Ureter (tissue), 1 donor: ENCODE measurements around the gene KIF26A. TPM values are rescaled to one million over a fixed set of nuclear protein-coding genes. Genes with fewer than 3 reads are reported as not detected.

Source experiments
- DNase-seq: peaks from one replicate; pipeline ENCODE4 v3.0.0-alpha.2; 2020; ENCODE audit warnings: low spot score
- total RNA-seq: library from RNA; stranded (reverse); gene quantifications from one replicate; pipeline ENCODE4 v1.2.4, GENCODE V29; 2023
- donor health status: DM: yes; HTN: yes; CAD: no.

Gene KIF26A
- total RNA-seq, 1 donor from 2014 or later, result 6.1 TPM

DNA sequence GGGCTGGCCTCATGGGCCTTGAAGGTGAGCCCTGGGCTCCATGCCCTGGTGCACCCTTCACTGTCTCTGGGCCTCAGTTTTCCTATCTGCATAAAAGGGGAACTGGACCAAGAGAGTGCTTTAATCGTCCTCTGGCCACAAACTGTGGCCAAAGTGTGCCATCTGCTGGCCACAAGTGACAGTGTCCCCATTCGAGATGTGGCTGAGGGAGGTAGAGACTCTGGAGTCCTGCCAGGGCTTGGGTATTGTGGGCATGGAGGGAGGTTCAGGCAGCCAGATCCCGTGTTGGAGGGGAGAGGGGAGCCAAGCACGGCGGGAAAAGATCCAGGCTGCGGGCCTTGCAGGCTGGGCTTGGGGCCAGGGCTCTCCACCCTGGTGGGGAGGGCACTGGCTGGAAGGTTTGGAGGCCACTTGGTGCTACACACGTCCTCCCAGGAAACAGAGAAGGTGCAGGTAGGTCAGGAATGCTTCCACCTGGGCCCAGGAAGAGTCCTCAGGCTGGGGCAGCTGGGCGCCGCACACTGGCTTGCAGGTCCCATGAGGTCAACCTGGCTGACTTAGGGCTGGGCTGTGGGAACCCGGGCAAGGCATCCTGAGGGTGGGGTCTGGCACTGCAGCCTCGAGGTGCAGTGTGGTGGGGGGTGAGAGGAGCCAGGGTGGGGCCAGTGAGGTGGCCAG, 7.3 kb upstream of the KIF26A start:
- DNase-seq, result no peak

DNA sequence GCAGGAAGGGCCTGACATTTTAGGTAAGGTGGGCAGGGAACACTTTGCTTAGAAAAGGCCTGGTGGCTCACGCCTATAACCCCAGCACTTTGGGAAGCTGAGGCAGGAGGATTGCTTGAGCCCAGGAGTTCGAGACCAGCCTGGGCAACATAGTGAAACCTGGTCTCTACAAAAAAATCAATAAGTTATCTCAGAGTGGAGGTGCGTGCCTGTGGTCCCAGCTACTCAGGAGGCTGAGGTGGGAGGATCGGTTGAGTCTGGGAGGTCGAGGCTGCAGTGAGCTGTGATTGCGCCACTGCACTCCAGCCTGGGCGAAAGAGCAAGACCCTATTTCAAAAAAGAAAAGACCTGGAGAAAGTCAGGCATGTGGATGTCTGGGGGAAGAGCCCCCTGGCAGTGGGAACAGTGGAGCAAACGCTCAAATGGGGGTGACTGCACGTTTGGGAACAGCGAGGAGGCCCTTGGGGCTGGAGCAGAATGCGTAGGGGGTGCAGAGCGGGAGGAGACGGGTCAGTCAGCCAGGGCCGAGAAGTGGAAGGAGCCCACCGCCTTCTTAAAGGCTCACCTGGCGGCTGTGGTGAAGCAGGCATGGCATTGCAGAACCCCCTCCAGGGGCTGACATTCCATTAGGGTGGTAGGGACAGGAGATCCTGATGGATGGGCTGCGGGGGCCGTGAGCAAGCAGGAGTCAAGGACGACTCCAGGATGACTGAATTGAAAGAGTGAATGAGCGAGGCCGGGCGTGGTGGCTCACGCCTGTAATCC, 6.2 kb upstream of the KIF26A start:
- DNase-seq, result no peak

DNA sequence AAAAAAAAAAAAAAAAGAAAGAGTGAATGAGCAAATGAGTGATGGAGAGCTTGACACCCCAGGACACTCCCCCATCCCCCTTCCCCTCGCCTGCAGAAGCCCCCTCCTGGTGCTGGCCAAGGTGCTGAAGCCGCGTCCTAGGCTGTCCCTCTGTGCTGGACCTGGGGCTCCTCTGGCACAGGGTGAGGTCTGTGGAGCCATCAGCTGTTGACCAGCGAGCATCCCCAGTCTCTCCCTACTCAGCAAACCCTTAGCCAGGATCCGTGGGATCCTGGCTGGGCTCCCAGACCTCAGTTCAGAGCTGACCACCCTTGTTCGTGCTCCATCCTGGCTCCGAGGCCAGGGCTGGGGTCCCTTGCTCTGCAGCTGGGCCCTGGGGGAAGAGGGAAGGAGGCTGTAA, 5.4 kb upstream of the KIF26A start:
- DNase-seq, result no peak

DNA sequence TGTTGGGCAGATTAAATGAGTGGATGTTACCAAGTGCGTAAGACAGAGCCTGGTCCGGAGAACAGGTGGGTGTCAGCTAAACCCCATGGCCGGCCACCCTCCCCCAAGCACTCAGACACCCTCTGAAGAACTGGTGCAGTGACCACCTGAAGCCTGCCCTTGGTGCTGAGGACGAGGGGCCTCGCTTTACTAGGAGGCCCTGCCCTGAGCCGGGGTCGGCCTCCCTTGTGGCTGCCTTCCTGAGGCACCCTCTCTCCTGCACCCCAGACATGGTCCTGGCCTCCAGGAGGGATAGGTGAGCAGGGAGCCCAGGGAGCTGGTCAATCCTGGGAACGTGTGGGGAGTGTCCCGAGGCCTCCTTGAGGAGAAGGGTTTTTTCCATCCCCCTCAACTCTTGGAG, 4.9 kb upstream of the KIF26A start:
- DNase-seq, result no peak

DNA sequence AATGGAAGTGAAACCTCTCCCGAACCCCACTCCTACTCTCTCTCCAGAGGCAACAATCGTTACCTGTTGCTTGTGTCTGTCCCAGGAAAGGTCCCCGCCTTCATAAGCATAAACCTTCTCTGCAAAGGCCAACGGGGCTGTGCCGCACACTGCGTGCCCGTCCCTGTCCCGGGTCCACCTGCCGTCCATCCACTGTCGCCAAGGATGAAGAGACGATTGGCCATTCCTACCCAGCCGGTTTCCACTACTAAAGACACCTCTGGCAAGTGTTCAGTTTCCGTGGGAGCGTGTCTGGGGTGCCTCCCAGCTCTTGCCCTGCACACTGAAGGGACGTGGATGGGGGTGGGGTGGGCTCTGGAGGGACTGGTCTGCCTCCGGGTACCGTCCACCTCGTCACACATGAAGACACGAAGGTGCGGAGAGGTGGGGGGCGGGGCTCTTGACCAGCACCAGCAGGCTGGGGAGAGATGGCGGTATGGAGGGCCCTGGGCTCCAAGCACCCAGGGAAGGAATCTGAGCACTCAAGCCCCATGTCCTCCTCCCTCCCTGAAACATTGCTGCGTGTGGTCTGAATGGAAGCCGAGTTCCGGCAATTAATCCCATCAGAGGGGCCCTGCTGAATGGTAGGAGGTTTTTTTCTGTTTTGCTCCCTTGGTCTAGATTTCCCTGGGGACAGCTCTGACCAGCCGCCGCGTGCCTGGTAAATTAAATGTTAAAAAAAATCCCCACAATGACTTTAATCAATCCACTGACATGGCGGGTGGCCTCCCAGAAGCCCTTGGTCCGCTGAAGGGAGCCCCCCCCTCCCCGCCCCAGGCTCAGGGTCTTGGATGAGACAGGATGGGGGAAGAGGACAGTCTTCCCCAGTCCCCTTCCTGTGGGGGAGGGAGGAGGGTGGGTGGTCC, 4.1 kb upstream of the KIF26A start:
- DNase-seq, result no peak

DNA sequence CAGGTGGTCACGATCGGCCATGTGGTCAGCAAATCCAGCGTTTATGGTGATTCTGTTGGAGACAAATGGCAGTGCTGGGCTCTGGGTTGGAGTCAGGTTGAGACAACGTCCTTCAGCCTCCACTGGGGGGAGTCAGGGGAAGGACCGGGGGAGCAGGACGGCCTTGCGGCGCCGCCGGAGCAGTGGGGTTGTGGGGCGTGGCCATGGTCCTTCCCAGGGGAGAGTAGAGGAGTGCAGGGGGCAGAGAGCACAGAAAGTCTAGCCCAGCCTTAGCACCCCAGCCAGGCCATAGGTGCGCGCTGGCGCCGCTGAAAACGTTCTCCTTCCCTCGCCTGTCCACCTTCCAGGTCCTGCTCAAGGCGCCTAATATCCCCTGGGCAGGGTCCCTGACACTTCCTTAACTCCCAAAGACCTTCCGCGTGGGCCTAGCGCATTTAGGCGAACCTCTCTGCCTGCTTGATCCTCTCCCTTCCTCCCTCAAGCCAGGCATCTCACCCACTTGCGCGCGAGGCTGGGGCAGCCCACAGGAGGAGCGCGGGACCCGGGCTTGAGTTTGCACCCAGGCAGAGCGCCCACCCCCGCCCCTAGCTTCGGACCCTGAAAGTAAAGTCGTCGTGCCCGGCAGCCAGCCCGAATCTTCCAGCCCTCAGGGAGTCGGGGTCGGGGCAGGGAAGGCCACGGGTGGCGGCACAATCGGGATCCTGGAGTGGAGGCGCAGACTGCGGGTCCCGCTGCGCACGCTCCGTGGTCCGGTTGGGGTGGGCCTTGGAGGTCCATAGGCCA, 3.1 kb upstream of the KIF26A start:
- no peak for DNase-seq

DNA sequence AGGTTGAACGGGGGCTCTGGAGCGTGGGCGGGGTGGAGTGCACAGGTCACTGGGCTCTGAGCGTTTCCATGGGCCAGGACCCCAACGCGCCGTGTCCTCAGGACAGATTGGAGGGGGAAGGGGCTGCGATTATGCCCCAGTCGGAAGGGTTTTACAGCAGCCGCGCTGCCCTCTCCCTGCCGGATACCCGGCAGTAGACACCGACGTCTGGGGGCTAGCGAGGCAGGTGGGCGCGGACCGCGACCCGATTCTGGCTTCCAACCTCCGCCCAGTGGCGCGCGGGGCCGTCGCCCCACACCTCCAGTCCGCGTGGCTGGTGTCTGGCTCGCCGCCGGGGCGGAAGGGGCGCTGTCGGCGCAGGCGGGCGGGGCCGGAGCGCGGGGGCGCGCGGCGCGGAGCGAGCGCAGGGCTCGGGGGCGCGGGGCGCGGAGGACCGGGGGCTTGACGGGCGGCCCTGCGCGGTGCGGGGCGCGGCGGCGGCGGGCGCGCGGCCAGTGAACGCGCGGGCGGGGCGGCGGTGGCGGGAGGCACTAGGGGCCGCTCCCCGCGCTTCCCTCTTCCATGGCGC, 2.4 kb upstream of the KIF26A start:
- no peak for DNase-seq

DNA sequence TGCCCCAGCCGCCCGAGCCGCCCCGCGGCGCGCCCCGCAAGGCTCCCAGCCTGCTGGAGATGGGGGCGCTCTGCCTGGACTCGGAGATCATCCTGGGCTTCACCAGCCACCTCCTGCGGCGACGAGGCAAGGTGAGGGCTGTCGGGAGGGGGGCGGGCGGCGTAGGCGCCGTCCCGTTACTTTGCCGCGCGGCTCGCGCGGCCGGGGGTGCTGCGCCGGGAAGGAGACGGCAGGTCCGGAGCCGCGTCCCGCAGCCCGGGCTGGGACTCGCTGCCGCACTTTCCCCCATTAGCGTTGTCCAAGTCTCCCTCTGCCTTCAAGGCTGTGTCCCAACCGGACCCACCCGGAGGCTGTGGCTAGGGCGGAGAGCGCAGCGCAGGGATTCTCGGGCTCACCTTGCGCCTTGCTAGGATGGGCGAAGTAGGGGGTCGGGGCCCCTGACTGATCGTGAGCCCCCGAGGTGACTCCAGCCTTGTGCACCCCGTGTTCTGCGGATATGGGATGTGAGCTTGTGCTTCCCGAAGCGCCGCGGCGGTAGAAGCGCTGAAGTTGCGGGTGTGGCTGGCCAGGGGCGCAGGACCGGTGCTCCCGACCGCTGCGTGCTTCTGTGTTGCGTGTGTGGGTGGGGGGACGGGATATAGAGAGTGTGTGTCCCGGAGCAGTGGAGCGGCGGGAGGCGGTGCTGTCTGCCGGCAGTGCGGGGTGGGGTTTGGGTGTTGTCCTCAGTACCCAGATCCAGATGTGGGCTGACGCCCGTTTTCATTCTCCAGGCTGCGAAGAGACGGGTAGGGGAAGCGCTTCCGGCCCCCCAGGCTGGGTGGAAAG, 1.7 kb upstream of the KIF26A start:
- DNase-seq, result no peak

DNA sequence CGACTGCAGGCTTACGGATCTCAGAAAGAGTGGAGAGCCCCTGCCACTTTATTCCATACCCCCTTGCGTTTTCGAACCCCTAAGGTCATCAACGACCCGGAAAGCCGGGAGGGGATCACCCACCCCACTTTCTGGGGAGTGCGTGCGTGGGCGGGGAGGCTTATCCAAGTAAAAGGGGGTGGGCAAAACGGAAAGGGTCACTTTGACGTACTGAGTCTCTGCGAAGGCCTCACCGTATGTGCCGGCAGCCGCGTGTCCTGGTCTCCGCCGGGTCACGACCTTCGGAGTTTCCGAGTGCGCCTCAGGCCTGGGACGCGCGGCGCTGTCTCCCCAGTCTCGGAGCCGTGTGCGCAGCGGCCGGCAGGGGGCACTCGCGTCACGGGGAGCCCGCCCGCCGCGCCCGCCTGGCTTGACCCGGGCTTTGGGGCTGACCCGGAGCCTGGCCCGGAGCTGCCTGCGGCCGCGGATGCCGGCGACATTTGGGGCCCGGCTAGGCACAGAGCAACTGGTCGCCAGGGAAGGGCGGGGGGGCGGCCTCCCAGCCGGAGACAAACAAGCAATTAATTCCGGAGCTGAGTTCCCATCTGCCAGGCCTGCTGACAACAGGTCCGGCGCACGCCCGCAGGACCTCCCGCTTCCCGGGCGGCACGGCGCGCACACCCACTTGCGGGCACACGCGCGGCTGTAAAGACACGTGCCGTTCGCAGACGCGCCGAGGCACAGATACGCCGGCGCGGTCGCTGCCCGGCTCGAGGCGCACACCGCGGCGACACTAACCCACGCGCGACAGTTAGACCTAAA, 890 bp upstream of the KIF26A start:
- no peak for DNase-seq

DNA sequence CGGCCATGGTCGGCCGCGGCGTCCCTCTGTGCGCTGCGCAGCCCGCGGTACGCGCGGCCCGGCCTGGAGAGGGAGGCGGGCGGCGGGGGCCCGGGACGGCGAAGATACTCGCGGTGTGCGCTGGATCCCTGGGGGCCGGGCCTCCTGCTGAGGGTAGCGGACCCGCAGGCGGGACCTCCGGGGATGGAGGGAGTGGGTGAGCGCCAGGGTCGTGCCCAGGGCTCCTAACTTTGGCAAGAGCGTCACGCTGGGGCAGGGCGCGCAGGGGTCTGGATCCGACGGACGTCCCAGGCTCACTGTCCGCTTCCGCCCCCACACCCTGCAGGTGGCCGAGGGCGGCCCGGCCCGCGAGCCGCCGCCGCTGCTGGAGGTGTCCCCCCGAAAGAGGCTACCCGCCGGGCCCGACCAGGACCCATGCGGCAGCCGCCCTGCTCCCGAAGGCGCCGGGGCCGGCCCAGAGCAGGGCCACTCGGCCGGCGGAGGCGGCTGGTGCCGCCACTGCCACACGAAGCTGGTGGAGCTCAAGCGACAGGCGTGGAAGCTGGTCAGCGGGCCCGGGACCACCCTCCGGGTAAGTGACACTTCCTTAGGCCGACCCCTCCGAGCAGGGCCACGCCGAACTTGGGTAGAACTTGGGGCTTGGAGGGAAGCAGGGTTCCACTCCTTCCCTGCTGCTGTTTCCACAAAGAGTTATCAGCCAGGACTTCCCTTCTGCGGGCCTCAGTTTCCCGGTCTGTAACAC, 502 bp downstream of the KIF26A start:
- DNase-seq, result no peak

DNA sequence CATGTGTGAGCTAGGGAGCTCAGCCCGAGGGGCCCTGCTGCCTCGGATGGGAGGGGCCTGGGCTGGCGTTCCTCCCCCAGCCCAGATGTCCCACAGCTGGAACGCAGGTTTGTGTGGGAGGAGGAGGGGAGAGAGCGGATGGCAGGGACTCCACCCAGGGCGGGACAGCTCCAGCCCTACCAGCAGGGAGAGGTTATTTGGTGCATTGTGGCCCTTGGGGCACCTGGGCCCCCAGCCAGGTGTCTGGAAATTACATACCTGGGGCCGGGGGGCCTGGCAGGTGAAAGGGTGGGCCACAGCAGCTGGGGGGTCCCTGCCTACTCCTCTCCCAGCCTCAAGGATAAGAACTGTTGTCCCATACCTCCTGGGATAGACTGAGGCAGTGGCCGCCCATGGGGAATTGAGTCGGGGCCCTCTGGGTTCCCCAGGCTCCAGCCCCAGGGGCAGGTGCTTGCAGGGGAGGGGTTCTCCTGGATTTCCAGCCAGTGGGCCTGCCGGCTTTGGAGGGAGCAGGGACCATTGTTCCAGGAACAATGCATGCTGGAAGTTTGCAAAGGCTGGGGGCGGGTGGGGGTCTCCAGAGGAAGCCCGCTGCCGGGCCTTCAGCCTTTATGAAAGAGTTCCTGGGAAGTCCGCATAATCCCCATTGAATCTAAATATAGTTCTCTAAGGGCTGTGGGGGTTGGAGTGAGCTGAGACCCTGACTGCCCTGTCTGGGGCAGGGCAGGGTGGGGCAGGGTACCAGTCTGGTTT, 1.2 kb downstream of the KIF26A start:
- no peak for DNase-seq

DNA sequence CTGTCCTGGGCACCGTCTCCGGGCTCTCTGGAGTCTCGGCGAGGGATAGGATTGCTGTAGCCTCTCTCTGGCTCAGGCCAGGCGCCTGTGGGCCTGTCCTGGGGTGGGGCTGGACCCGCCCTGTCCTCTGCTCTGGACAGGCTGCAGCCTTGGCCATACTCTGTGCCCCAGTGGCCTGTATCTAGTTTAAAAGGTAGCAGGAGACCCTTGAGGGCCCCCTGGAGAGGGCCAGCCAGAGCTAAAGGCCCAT, 1.8 kb downstream of the KIF26A start:
- no peak for DNase-seq

DNA sequence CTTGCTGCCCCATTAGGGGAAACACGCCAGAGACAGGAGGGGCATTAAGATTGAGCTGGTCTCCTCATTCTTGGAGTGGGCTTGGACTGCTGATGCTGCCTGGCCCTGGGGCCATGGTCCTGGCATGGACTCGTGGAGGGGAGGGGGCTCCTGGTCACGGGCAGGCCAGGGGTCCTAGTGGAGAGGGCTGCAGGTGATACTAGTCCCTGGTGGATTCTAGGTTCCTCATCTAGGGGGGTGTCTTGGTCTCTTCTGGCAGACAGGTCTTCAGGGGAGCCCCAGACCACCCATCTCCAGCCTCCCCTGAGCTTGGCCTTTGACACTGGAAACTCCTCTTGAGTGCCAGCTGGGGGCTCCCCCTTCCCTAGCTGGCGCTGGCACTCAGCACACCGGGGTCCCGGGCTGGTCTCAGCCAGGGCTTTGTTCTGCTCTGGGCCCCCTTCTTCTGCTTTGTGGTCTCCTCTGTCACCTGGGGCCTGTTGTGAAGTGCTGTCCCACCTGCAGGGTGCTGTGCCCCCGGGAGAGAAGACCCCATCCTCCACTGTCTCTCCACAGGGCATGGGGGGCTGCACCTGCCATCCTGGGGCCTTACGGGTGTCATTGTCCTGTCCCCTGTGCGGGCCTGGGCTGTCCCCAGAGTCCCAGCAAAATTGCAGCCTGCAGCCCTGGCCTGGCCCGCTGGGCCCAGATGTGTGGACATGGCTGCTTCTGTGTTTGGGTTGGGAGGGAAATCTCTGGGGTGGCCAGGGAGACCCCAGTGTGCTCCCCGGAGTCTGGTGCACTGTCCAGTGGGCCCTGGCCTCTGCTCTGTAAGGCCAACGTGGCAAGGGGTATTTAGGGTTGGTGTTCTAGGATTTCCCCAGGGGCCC, 2.3 kb downstream of the KIF26A start:
- DNase-seq, result no peak

DNA sequence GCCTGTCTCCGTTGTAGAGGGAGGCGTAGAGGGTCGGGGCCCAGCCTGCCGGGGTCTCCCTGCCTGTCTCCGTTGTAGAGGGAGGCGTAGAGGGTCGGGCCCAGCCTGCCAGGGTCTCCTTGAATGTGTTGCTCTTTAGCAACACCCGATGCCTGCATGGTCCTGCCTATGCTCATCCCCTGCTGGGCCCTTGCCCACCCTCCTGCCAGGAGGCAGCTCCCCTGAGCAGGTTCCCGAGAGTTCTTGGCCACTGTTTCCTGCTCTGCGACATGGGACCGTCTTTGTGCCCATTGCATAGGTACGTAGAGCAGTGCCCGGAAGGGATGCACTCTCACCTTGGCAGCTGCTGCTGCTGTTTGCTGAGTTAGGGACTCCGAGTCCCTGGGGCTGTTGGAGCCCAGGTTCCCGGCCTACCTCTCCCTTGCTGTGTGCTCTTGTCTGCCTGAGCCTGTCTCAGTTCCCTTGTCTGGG, 3.3 kb downstream of the KIF26A start:
- DNase-seq, result no peak

DNA sequence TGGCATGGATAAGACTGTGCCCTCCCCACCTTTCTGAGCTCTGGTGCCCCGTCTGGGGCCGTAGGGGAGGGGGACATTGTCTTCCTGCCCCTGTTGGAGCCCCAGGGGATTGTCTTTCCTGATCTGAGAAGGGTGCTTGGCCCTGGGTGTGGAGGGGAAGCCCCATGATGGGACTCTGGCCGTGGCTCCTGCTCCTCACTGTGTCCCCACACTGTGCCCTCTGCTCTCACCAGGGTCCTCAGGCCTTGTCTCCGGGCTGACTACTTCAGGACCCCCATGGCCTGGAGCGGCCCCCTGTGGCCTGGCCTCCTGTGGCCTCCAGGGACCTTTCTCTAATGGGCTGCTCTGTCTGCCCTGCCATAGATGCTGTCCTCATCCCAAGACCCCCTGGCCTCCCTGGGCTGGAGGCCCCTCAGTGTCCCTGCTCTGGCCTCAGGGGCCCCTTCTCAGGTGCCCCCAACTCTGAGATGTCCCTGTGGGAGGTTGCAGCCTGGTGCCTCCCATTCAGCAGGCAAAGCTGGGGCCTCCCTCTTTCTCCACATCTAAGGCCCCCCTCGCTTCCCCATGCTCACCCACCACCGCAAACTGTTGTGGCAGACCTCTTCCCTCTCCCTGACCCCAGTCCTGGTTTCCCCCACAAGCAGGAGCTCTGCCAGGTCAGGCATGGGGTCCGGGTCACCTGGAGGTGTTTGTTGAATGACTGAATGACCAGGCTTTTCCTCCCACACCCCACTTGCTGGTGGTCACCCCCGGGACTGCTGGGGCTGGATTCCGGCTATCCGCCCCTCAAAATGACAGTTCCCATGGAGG, 4.0 kb downstream of the KIF26A start:
- DNase-seq, result no peak

DNA sequence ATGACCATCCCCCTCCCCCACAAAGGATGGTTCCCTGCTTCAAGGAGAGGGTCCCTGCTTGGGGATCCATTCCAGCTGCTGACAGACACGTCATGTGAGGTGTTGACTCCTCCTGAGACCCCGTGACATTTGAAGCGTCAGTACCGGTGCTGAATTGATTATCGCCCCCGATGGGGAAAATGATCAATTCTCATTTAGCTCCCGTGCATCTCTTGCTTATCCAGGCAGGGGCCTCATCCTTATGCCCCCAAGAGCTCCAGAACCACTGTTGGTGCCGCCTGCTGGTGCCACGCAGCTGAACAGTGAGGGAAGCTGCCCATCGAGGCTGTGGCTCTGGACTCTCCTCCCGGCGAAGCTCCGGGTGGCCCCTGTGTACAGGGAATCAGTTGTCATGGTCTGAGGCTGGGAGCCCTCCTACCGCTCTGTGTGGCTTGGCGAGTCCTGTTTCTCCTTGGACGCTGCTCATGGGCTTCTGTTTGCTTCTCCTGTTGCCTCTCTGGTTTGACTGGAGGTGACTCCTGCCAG, 4.6 kb downstream of the KIF26A start:
- DNase-seq, result no peak
